Inferior parietal cortex (tissue), 1 donor: ENCODE measurements around the gene STAT5A.
"Not testable (repeated sequence)": the region's sequence is repeated elsewhere in the genome, so short reads cannot be mapped to it uniquely, and the experiment has no call there.

Experiments used
- DNase-seq: peaks from one replicate; pipeline ENCODE4 v3.0.0-alpha.2; 2016; ENCODE audit errors: extremely low spot score

The STAT5A gene

GRCh38 chr17:42285346-42286050 lies 2.8 kb upstream of the STAT5A start:
- DNase-seq: no peak

DNA sequence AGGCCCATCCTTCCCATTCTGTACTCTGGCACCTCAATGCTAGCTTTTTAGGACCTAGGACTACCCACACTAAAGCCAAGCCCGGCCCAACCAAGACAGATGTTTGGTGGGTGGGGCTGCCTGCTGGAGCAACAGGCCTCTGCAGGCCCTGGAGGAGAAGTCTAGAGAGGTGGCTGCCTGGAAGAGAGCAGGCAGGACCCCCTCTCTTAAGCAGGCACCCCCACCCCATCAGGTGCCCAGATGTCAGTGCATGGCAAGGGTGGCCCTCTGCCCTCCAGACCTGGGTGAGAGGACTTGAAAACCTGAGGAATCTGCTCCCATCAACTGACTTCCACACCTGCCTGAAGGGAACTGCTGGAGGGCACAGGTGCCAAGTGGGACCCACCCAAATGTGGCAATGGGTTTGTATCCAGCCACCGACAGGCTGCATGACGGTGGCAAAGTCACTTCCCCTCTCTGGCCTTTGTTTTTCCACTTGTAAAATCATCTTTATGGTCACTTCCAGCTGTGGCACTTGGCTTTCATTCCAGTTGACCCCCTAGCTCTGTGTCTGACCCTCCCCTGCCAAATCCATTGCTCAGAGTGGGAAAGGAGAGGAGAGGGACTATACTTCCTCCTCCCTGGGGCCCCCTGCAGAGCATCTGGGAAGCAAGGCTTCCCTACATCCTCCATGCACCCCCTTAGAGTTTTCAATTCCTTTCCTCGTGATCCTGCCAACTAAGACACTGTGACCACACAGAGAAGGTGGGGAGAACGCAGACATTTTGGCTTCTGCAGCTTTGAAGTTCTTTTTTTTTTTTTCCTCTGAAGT lies 1.7 kb upstream of the STAT5A start:
- no peak for DNase-seq

GRCh38 chr17:42287305-42287976 lies 857 bp upstream of the STAT5A start:
- DNase-seq: no peak

GRCh38 chr17:42288803-42289610 lies 709 bp downstream of the STAT5A start:
- DNase-seq: no peak

DNA sequence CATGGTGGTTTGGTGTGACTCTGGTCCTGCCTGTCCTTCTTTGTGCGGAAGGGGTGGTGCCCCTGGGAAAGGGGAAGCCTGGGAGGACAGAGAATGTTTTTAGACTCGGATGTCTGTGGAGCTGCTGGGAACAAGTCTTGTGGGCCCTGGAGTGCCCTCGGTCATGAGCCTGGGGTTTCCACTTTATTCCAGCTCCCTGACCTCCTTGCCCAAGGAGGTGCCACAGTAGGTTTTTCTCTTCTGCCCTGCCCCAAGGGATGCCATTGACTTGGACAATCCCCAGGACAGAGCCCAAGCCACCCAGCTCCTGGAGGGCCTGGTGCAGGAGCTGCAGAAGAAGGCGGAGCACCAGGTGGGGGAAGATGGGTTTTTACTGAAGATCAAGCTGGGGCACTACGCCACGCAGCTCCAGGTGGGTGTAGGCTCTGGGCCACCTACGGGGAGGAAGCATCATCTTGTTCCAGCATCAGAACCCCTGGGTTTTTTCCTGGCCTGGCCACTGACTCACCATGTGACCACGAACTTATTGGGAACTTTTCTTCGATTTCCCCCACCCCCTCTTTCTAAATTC lies 1.4 kb downstream of the STAT5A start:
- DNase-seq: no peak

DNA sequence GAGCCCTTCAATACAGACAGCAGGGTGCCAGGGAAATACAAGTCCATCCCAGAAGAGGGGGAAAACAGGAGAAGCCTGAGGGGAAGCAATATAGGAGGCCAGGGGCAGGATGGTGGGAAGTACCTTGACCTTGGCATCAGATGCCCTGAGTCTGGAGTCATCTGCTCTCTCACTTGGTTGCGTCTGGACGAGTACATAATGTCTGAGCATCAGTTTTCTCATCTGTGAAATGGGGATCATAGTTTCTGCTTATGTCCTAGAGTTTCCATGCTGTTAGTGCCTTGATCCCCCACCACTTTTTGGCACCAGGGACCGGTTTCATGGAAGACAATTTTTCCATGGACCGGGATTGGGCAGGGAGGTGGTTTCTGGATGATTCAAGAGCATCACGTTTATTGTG lies 2.3 kb downstream of the STAT5A start:
- DNase-seq: no peak

- no peak for DNase-seq
These were observed 2.8 kb downstream of the STAT5A start for GRCh38 chr17:42291129-42291528.

DNA sequence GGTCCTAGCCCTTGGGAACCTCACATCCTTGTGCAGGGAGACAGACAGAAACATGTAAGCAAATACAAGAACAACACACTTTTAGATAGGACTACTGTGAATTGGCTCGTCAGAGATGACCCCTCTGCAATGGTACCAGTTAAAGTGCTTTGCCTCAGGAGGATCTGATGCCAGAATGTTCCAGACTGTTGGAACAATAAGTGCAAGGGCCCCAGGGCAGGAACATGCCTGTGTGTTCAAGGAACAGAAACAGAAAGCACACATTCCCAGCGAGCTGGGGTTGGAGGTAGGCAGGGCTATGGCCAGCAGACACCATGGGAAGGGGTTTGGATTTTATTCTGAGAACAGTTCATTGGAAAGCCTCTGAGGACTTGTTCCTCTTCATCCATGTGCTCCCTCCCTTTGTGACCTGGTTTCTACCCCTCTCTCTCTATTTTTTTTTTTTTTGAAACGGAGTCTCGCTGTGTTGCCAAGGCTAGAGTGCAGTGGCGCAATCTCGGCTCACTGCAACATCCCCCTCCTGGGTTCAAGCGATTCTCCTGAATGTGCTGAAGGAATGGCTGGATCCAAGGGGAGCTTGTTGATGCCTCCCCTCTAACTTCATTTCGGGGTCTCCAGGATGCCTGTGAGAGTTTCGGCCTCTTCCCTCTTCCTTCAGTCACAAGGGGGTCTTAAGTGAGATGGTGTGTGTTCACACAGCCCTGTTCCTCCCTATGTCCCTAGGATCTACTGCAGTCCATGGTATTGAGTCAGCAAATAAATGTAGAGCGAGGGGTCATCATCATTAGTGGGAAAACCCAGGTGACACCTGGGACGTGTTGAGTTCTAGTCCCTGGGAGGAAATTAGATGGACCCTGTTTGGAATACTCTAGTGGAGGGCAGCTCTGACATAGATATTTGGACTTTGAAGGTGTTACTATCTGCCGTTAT lies 6.4 kb downstream of the STAT5A start:
- no peak for DNase-seq

- no peak for DNase-seq
These were observed 7.7 kb downstream of the STAT5A start for GRCh38 chr17:42296012-42296411.

GRCh38 chr17:42297775-42298174 lies 9.5 kb downstream of the STAT5A start:
- not testable (repeated sequence) for DNase-seq

DNA sequence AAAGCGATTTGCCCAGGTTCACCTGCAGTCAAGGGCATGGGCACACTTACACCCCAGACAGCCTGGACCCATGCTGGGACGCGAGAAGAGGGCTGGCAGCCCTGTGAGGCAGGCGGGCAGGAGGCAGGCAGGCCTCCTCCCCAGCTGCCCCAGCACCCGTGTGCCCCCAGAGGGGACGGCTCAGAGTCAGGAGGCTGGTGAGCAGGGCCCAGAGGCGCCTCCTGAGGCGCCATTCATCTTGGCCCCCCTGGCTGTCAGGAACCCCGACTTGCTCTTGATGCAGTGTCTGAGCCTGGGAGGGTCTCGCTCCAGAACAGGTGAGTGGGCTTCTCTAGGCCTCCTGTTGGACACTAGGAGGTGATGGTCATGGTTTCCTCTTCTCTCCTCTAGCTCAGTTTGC lies 11.1 kb downstream of the STAT5A start:
- DNase-seq: not testable (repeated sequence)

- DNase-seq: not testable (repeated sequence)
These were observed 11.6 kb downstream of the STAT5A start for GRCh38 chr17:42299913-42300312.

GRCh38 chr17:42301022-42301421 lies 12.7 kb downstream of the STAT5A start:
- DNase-seq: no peak

DNA sequence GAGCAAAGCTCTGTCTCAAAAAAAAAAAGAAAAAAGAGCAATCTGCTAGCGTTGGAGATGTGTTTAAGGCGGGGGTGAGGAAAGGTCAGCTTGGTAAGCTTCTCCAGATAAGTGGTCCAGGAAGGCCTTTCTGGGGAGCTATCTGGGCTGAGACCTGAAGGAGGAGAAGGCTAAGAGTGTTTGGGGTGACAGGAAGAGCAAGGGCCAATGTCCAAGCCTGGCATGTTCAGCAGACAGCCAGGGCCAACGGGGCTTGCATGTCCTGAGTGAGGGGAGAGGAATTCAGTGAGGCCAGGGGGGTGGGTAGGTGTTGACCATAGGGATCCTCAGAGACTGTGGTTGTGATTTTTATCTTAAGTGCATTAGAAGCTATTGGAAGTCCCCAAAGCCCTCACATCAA lies 15.4 kb downstream of the STAT5A start:
- no peak for DNase-seq

- no peak for DNase-seq
These were observed 16.1 kb downstream of the STAT5A start for GRCh38 chr17:42304187-42305030.

GRCh38 chr17:42305031-42305330 lies 16.7 kb downstream of the STAT5A start:
- DNase-seq: not testable (repeated sequence)

GRCh38 chr17:42305543-42306384 lies 17.5 kb downstream of the STAT5A start:
- DNase-seq: no peak

GRCh38 chr17:42306385-42306667 lies 18.0 kb downstream of the STAT5A start:
- DNase-seq: no peak

DNA sequence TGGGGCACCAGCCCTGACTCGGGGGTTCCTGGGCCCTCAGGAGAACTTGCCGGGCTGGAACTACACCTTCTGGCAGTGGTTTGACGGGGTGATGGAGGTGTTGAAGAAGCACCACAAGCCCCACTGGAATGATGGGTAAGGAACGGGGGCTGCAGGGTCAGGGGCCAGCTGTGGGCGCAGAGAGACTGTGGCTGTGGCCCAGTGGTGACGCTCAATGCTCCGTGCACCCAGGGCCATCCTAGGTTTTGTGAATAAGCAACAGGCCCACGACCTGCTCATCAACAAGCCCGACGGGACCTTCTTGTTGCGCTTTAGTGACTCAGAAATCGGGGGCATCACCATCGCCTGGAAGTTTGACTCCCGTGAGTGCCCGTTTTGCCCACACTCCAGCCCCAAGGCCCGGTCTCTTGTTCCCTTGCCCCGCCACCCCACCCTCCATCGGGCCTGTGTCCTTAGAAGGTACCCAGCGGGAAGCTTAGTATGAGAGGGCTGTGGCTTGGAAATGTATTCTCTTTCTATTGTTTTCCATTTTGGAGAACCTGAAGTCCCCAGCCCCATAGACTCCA lies 19.1 kb downstream of the STAT5A start:
- no peak for DNase-seq
